Measurements from ENCODE around the gene RPS3. TPM values are rescaled to one million over a fixed set of nuclear protein-coding genes. Genes with fewer than 3 reads are reported as not detected.
"Not testable (repeated sequence)": the region's sequence is repeated elsewhere in the genome, so short reads cannot be mapped to it uniquely, and the experiment has no call there.

RPS3 gene
- total and polyA plus RNA-seq, 2 donors (not counting 3 experiments of a cell fraction or from before 2014, with no cell fraction given), result 2,973 to 3,734 TPM

- H2AFZ ChIP-seq (ENCODE audit: low read depth, low read length), result no peak overlapping the region
- H3K4me3 ChIP-seq (replicated peaks in 1 of 3; ENCODE audit: insufficient read depth in 1 of 3, low read depth in 1 of 3, low read length in 3 of 3), result no peak overlapping the region
- H3K4me1 ChIP-seq (ENCODE audit: control insufficient read depth, extremely low read depth, insufficient read depth, low read length), result peaks cover 31% of the 10 kb centered on the region
- no peaks in the 10 kb centered on the region for H4K20me1 ChIP-seq (replicated peaks; ENCODE audit: control insufficient read depth, extremely low read depth, insufficient read depth, low read length)
- H3K9me1 ChIP-seq (replicated peaks; ENCODE audit: control insufficient read depth, extremely low read depth, insufficient read depth, low read length), result no peaks in the 10 kb centered on the region
- TF ChIP-seq FOS (IDR thresholded peaks at IDR 0.05; ENCODE audit: borderline replicate concordance, insufficient read depth, low read length), result no peak
- TF ChIP-seq, protein P1, sequence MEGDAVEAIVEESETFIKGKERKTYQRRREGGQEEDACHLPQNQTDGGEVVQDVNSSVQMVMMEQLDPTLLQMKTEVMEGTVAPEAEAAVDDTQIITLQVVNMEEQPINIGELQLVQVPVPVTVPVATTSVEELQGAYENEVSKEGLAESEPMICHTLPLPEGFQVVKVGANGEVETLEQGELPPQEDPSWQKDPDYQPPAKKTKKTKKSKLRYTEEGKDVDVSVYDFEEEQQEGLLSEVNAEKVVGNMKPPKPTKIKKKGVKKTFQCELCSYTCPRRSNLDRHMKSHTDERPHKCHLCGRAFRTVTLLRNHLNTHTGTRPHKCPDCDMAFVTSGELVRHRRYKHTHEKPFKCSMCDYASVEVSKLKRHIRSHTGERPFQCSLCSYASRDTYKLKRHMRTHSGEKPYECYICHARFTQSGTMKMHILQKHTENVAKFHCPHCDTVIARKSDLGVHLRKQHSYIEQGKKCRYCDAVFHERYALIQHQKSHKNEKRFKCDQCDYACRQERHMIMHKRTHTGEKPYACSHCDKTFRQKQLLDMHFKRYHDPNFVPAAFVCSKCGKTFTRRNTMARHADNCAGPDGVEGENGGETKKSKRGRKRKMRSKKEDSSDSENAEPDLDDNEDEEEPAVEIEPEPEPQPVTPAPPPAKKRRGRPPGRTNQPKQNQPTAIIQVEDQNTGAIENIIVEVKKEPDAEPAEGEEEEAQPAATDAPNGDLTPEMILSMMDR (IDR thresholded peaks at IDR 0.05; ENCODE audit: extremely low read depth in 1 of 2, insufficient read depth in 1 of 2, low read depth in 1 of 2, low read length in 2 of 2), result no peak
- TF ChIP-seq EZH2 (IDR thresholded peaks at IDR 0.05; ENCODE audit: borderline replicate concordance, low read depth, low read length, severe bottlenecking), result no peak
- TF ChIP-seq MYC (IDR thresholded peaks at IDR 0.05; ENCODE audit: low read depth, low read length), result no peak
- no peak for TF ChIP-seq JUN (IDR thresholded peaks at IDR 0.05; ENCODE audit: borderline replicate concordance, insufficient read depth, insufficient read length, low read depth)
- TF ChIP-seq MAX (IDR thresholded peaks at IDR 0.05; ENCODE audit: insufficient read depth, insufficient read length), result no peak
- no peak for TF ChIP-seq POLR2A (IDR thresholded peaks at IDR 0.05; ENCODE audit: low read depth, low read length)
- dilution Hi-C loops (cut with MboI; ENCODE audit: extremely low pct_ligation_motif_present, low sequenced_read_pairs), result no loop called here
- H3K27ac ChIP-seq (ENCODE audit: insufficient read depth, low read depth, low read length), result no peak overlapping the region
- peaks cover 21 to 25% of the 10 kb centered on the region in 2 experiments for H3K36me3 ChIP-seq (ENCODE audit: control insufficient read depth in 2 of 2, extremely low read depth in 1 of 2, insufficient read depth in 2 of 2, low read length in 2 of 2)
- ChIA-PET CTCF (interaction anchor here (0.6 to 3.7 kb wide), 7 partner anchors 9 to 133 kb away, joined by 3 to 49 read pairs (median 9); no protein-coding TSS in a partner anchor), POLR2A (interaction anchor here (1.1 kb wide), 1 partner anchor 10 kb away, joined by 3 read pairs; no protein-coding TSS in a partner anchor)
- H3K9me3 ChIP-seq (replicated peaks; ENCODE audit: control insufficient read depth, insufficient read depth, low read length), result no peaks in the 10 kb centered on the region
- no peak for FAIRE-seq
- no TSS peak for BruUV-seq (replicated peaks)
- DNase-seq (ENCODE audit: low read depth, low spot score), result no peak
- intact Hi-C loops (cut with micrococcal nuclease), result loop anchor here (1.0 kb wide), 2 partner anchors 36 to 123 kb away; no protein-coding TSS in a partner anchor
- H3K4me2 ChIP-seq (ENCODE audit: insufficient read depth, low read length), result no peak overlapping the region
- H3K9ac ChIP-seq (replicated peaks; ENCODE audit: extremely low read depth, insufficient read depth, low read length), result no peak overlapping the region
- no peaks in the 10 kb centered on the region for H3K27me3 ChIP-seq (ENCODE audit: control insufficient read depth in 2 of 2, insufficient read depth in 2 of 2, low read length in 2 of 2)
- peaks cover 36% of the 10 kb centered on the region for H3K79me2 ChIP-seq (ENCODE audit: control insufficient read depth, insufficient read depth, low read length)
These were observed 9.6 kb downstream of the RPS3 start for GRCh38 chr11:75408957-75409219.

DNA sequence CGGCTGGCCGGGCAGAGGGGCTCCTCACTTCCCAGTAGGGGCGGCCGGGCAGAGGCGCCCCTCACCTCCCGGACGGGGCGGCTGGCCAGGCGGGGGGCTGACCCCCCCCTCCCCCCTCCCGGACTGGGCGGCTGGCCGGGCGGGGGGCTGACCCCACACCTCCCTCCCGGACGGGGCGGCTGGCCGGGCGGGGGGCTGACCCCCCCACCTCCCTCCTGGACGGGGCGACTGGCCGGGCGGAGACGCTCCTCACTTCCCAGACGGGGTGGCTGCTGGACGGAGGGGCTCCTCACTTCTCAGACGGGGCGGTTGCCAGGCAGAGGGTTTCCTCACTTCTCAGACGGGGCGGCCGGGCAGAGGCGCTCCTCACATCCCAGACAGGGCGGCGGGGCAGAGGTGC lies 10.7 kb downstream of the RPS3 start:
- FAIRE-seq; DNase-seq (ENCODE audit: low read depth, low spot score); H3K27me3 ChIP-seq (ENCODE audit: control insufficient read depth in 2 of 2, insufficient read depth in 2 of 2, low read length in 2 of 2); intact Hi-C loops (cut with micrococcal nuclease); POLR2A ChIA-PET; dilution Hi-C loops (cut with MboI; ENCODE audit: extremely low pct_ligation_motif_present, low sequenced_read_pairs); H4K20me1 ChIP-seq (replicated peaks; ENCODE audit: control insufficient read depth, extremely low read depth, insufficient read depth, low read length); H3K9me1 ChIP-seq (replicated peaks; ENCODE audit: control insufficient read depth, extremely low read depth, insufficient read depth, low read length); CTCF ChIA-PET; H3K9me3 ChIP-seq (replicated peaks; ENCODE audit: control insufficient read depth, insufficient read depth, low read length); H3K27ac ChIP-seq (ENCODE audit: insufficient read depth, low read depth, low read length); H3K9ac ChIP-seq (replicated peaks; ENCODE audit: extremely low read depth, insufficient read depth, low read length); H3K4me2 ChIP-seq (ENCODE audit: insufficient read depth, low read length); H3K4me3 ChIP-seq (replicated peaks in 1 of 3; ENCODE audit: insufficient read depth in 1 of 3, low read depth in 1 of 3, low read length in 3 of 3); BruUV-seq (replicated peaks); H2AFZ ChIP-seq (ENCODE audit: low read depth, low read length): not testable (repeated sequence)
- peaks cover 14 to 22% of the 10 kb centered on the region in 2 experiments for H3K36me3 ChIP-seq (ENCODE audit: control insufficient read depth in 2 of 2, extremely low read depth in 1 of 2, insufficient read depth in 2 of 2, low read length in 2 of 2)
- H3K4me1 ChIP-seq (ENCODE audit: control insufficient read depth, extremely low read depth, insufficient read depth, low read length), result peaks cover 20% of the 10 kb centered on the region
- H3K79me2 ChIP-seq (ENCODE audit: control insufficient read depth, insufficient read depth, low read length), result peaks cover 26% of the 10 kb centered on the region

- CTCF ChIA-PET; H3K9me3 ChIP-seq (replicated peaks; ENCODE audit: control insufficient read depth, insufficient read depth, low read length); H3K9ac ChIP-seq (replicated peaks; ENCODE audit: extremely low read depth, insufficient read depth, low read length); H3K27me3 ChIP-seq (ENCODE audit: control insufficient read depth in 2 of 2, insufficient read depth in 2 of 2, low read length in 2 of 2); BruUV-seq (replicated peaks); intact Hi-C loops (cut with micrococcal nuclease); FAIRE-seq; H3K79me2 ChIP-seq (ENCODE audit: control insufficient read depth, insufficient read depth, low read length); H3K4me2 ChIP-seq (ENCODE audit: insufficient read depth, low read length); H2AFZ ChIP-seq (ENCODE audit: low read depth, low read length); H4K20me1 ChIP-seq (replicated peaks; ENCODE audit: control insufficient read depth, extremely low read depth, insufficient read depth, low read length); POLR2A ChIA-PET; H3K4me1 ChIP-seq (ENCODE audit: control insufficient read depth, extremely low read depth, insufficient read depth, low read length); H3K27ac ChIP-seq (ENCODE audit: insufficient read depth, low read depth, low read length); H3K4me3 ChIP-seq (replicated peaks in 1 of 3; ENCODE audit: insufficient read depth in 1 of 3, low read depth in 1 of 3, low read length in 3 of 3); DNase-seq (ENCODE audit: low read depth, low spot score); dilution Hi-C loops (cut with MboI; ENCODE audit: extremely low pct_ligation_motif_present, low sequenced_read_pairs); H3K9me1 ChIP-seq (replicated peaks; ENCODE audit: control insufficient read depth, extremely low read depth, insufficient read depth, low read length): not testable (repeated sequence)
- H3K36me3 ChIP-seq (ENCODE audit: control insufficient read depth in 2 of 2, extremely low read depth in 1 of 2, insufficient read depth in 2 of 2, low read length in 2 of 2), result peaks cover under 1 to 14% of the 10 kb centered on the region in 2 experiments
These were observed 13.8 kb downstream of the RPS3 start for GRCh38 chr11:75413146-75413545.

Measured in endothelial cell of umbilical vein (primary cell).